GM12878 (cell line): ENCODE data around the gene WFDC8. TPM values are rescaled to one million over a fixed set of nuclear protein-coding genes. Genes with fewer than 3 reads are reported as not detected.

Experiments
- ATAC-seq: fragments of 200-7000 bp; cut with Tn5 transposase; 3 replicates; pipeline ENCODE4 v1.9.1; 2020; ENCODE audit warnings: mild to moderate bottlenecking, moderate library complexity
- BruUV-seq: library from RNA; stranded (reverse); fragments of 400-500 nt; replicated peaks from 2 replicates; lab custom pipeline; 2021; lab: Mats Ljungman, UMichigan
- CTCF ChIA-PET: fragments of 300-600 bp; sonication (Branson Sonifier 250); formaldehyde crosslinking; extraction: SDS; loops from one replicate; lab custom pipeline; 2021; ENCODE audit warnings: inconsistent platforms; lab: Yijun Ruan, JAX
- POLR2A ChIA-PET: fragments of 350-600 bp; formaldehyde crosslinking; extraction: SDS; loops from one replicate; lab custom pipeline; 2021; ENCODE audit warnings: inconsistent platforms; lab: Charles Lee
- RAD21 ChIA-PET: fragments of 300-600 bp; sonication (Branson Sonifier 250); formaldehyde crosslinking; loops from one replicate; lab custom pipeline; 2023; ENCODE audit warnings: antibody characterized with exemption; ENCODE audit not compliant: unreplicated experiment; lab: Charles Lee
- SMC1A ChIA-PET: fragments of 300-600 bp; sonication (Branson Sonifier 250); formaldehyde crosslinking; loops from one replicate; lab custom pipeline; 2023; ENCODE audit not compliant: unreplicated experiment, uncharacterized antibody; lab: Charles Lee
- DNase-seq: peaks from one replicate; pipeline ENCODE4 v3.0.0-alpha.2; 2011; ENCODE audit warnings: low read depth, low spot score
- FAIRE-seq: peaks from 3 replicates; lab custom pipeline; 2011; peaks lifted over from hg19 to GRCh38; lab: Jason Lieb, UNC
- H2AFZ ChIP-seq: 2 replicates; pipeline ENCODE4 v1.6.0; 2011; ENCODE audit warnings: low read depth, low read length, control low read depth; ENCODE audit not compliant: control insufficient read depth
- H3K27ac ChIP-seq: 2 replicates; pipeline ENCODE4 v1.5.1; 2011; ENCODE audit warnings: control low read depth; ENCODE audit not compliant: control insufficient read depth, insufficient read depth
- H3K27me3 ChIP-seq, 2 experiments: replicated peaks in 1 of 2; 2 replicates each; pipeline versions ENCODE4 v1.6.0 to v1.6.1; 2011; ENCODE audit warnings: low read length in 1 of 2; ENCODE audit not compliant: control insufficient read depth in 2 of 2, insufficient read depth in 2 of 2
- H3K36me3 ChIP-seq, 2 experiments: 2 replicates each; pipeline ENCODE4 v1.5.1; 2011; ENCODE audit warnings: low read length in 1 of 2; ENCODE audit not compliant: control insufficient read depth in 2 of 2, insufficient read depth in 2 of 2
- H3K4me1 ChIP-seq: 2 replicates; pipeline ENCODE4 v1.6.1; 2011; ENCODE audit warnings: mild to moderate bottlenecking, low read length, moderate library complexity, mixed read lengths; ENCODE audit not compliant: control insufficient read depth, insufficient read depth
- H3K4me2 ChIP-seq: 2 replicates; pipeline ENCODE4 v1.6.0; 2011; ENCODE audit warnings: control low read depth; ENCODE audit not compliant: control insufficient read depth, insufficient read depth
- H3K4me3 ChIP-seq: fragments of 200-600 bp; sonication (generic); 2 replicates; pipeline ENCODE4 v1.5.1; 2016
- H3K79me2 ChIP-seq: 2 replicates; pipeline ENCODE4 v1.6.0; 2011; ENCODE audit warnings: low read length; ENCODE audit not compliant: control insufficient read depth, insufficient read depth
- H3K9ac ChIP-seq: 2 replicates; pipeline ENCODE4 v1.8.0; 2011; ENCODE audit warnings: low read length, control low read depth, mixed read lengths; ENCODE audit not compliant: control insufficient read depth, insufficient read depth
- H3K9me3 ChIP-seq: replicated peaks from 3 replicates; pipeline ENCODE4 v1.5.1; 2011; ENCODE audit warnings: mild to moderate bottlenecking, low read length; ENCODE audit not compliant: control insufficient read depth, insufficient read depth
- H4K20me1 ChIP-seq: 2 replicates; pipeline ENCODE4 v1.6.0; 2011; ENCODE audit not compliant: control insufficient read depth, insufficient read depth
- ELK1 ChIP-seq: IDR thresholded peaks from 2 replicates; pipeline ENCODE4 v1.6.1; 2012; ENCODE audit warnings: low read depth, low read length, improper control_type of control experiment
- FOS ChIP-seq: IDR thresholded peaks from 3 replicates; pipeline ENCODE4 v1.6.1; 2011; ENCODE audit warnings: borderline replicate concordance; ENCODE audit not compliant: insufficient read length; ENCODE audit errors: extremely low read depth
- LARP7 ChIP-seq: fragments of 450-650 bp; IDR thresholded peaks from 2 replicates; pipeline ENCODE4 v1.6.1; 2017; ENCODE audit warnings: mild to moderate bottlenecking
- MTA2 ChIP-seq: fragments of 450-650 bp; IDR thresholded peaks from 2 replicates; pipeline ENCODE4 v1.6.1; 2016; ENCODE audit warnings: low read depth, mild to moderate bottlenecking, moderate library complexity
- NFYA ChIP-seq: IDR thresholded peaks from 2 replicates; pipeline ENCODE4 v1.6.1; 2011; ENCODE audit warnings: low read depth, mild to moderate bottlenecking, low read length, improper control_type of control experiment, borderline replicate concordance
- RAD21 ChIP-seq: IDR thresholded peaks from 2 replicates; pipeline ENCODE4 v1.6.1; 2011; ENCODE audit warnings: mild to moderate bottlenecking, low read depth, low read length, moderate library complexity; ENCODE audit not compliant: insufficient read depth
- RFX5 ChIP-seq: IDR thresholded peaks from 2 replicates; pipeline ENCODE4 v1.6.1; 2011; ENCODE audit warnings: low read depth, low read length, improper control_type of control experiment
- SP1 ChIP-seq: IDR thresholded peaks from one replicate; pipeline ENCODE4 v1.6.1; 2011; ENCODE audit warnings: low read depth, low read length
- USF1 ChIP-seq: IDR thresholded peaks from 2 replicates; pipeline ENCODE4 v1.6.1; 2011; ENCODE audit warnings: borderline replicate concordance, low read depth, mild to moderate bottlenecking, moderate library complexity, mixed read lengths, low read length; ENCODE audit not compliant: insufficient read depth; ENCODE audit errors: extremely low read length
- YY1 ChIP-seq: IDR thresholded peaks from 2 replicates; pipeline ENCODE4 v1.6.1; 2011; ENCODE audit warnings: low read depth, mild to moderate bottlenecking, low read length
- ZNF217 ChIP-seq: fragments of 450-650 bp; IDR thresholded peaks from 2 replicates; pipeline ENCODE4 v1.6.1; 2017; ENCODE audit warnings: antibody characterized with exemption, mild to moderate bottlenecking
- WGBS: methylation state at CpG from one replicate; pipeline ENCODE4 v1.1.6; 2016; ENCODE audit warnings: low lambda C conversion rate; ENCODE audit not compliant: insufficient replicate concordance, insufficient coverage; ENCODE audit errors: missing lambda C conversion rate; 5-methylcytosine and 5-hydroxymethylcytosine counted together
- in situ Hi-C: fragments of 300-500 bp; cut with MboI; formaldehyde crosslinking; loops from 9 replicates; pipeline ENCODE4 v1.14.3; 2018; ENCODE audit warnings: mixed read lengths
- intact Hi-C: fragments of 100-400 bp; cut with micrococcal nuclease; formaldehyde crosslinking; loops from one replicate; pipeline ENCODE4 v1.14.2; 2022; ENCODE audit not compliant: unreplicated experiment
- polyA plus RNA-seq, 11 experiments: library from polyadenylated mRNA; depleted of rRNA in 4 of 11; unstranded in 6 of 11; stranded (reverse) in 5 of 11; fragments of >200 nt; fragmentation: Nextera tagmentation in 4 of 11; fragmentation: Illumina TruSeq in 1 of 11; extraction: Ambion mirVana in 4 of 11; extraction: Trizol in 1 of 11; gene quantifications; 1 replicate in 1 of 11; 2 replicates in 10 of 11; pipeline versions ENCODE4 v1.2.1 to v1.2.3, GENCODE V29; 2011 to 2016; ENCODE audit warnings: inconsistent platforms in 2 of 11, missing spikeins in 2 of 11, low read depth in 1 of 11
- total RNA-seq, 4 experiments: library from RNA; depleted of rRNA in 3 of 4; stranded (reverse); fragments of >200 nt in 3 of 4; fragmentation: Illumina TruSeq in 1 of 4; extraction: Trizol in 1 of 4; gene quantifications; 2 replicates each; pipeline versions ENCODE4 v1.2.1 to v1.2.3, GENCODE V29; 2013 to 2021
- TF ChIP-seq, protein P1 (sequence below): fragments of 450-650 bp; IDR thresholded peaks from 2 replicates; pipeline ENCODE4 v1.6.1; 2018; ENCODE audit warnings: borderline replicate concordance, mild to moderate bottlenecking; ENCODE audit not compliant: partially characterized antibody
- TF ChIP-seq, protein P2 (sequence below): fragments of 450-650 bp; IDR thresholded peaks from 2 replicates; pipeline ENCODE4 v1.6.1; 2017; ENCODE audit warnings: mild to moderate bottlenecking, moderate library complexity
- TF ChIP-seq, protein P3 (sequence below): fragments of 150-350 bp; IDR thresholded peaks from 2 replicates; pipeline ENCODE4 v1.6.1; 2014; ENCODE audit warnings: mild to moderate bottlenecking, low read depth, low read length

Gene WFDC8
- total and polyA plus RNA-seq, 10 of the 15 experiments (the other 5 are each of a cell fraction or from before 2014, with no cell fraction given), result not detected

DNA sequence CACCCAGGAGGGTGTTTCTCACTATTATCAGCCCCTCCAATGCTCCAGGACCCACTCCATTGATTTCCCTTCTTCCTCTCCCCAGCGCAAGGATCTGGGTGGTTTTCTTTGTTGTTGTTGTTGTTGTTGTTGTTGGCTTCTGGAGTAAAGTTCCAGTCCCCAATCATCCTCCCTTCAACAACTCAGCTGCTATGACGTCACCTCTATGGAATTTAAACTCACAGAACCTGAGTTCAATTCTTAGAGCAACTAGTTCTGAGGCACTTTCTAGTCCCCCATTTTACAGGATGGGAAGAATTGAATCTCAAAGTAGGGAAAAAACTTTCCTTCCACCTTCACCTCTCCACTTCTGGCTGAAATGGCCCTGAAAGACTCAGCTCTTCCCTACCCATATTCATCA is 9.7 kb upstream of the WFDC8 start:
- Histone ChIP-seq H3K9ac (no peak overlapping the region), H3K79me2 (no peaks in the 10 kb centered on the region), H4K20me1 (no peaks in the 10 kb centered on the region), H3K27me3 (no peaks in the 10 kb centered on the region; a peak in 2 of 4 replicates), H3K9me3 (no peaks in the 10 kb centered on the region), H3K4me2 (no peak overlapping the region), H3K27ac (no peak overlapping the region), H3K36me3 (no peaks in the 10 kb centered on the region), H2AFZ (no peak overlapping the region), H3K4me1 (no peaks in the 10 kb centered on the region), H3K4me3 (no peak overlapping the region)
- 0% methylated on average over 1 of the region's 2 CpGs for WGBS
- POLR2A ChIA-PET, result no interaction called here
- no TSS peak for BruUV-seq
- DNase-seq (no peak), FAIRE-seq (no peak), ATAC-seq (no peak)
- intact Hi-C loops, result no loop called here
- CTCF ChIA-PET, result interaction anchor here (1.4 kb wide), 2 partner anchors 29 to 182 kb away, joined by 3 to 8 read pairs; no protein-coding TSS in a partner anchor
- in situ Hi-C loops, result no loop called here
- RAD21 ChIA-PET, result no interaction called here
- SMC1A ChIA-PET, result no interaction called here
- TF ChIP-seq MTA2 (no peak), RFX5 (no peak), ZNF217 (no peak), LARP7 (no peak), USF1 (no peak), ELK1 (no peak), NFYA (no peak), RAD21 (no peak), YY1 (no peak), SP1 (no peak), FOS (no peak)
- TF ChIP-seq, protein P1, sequence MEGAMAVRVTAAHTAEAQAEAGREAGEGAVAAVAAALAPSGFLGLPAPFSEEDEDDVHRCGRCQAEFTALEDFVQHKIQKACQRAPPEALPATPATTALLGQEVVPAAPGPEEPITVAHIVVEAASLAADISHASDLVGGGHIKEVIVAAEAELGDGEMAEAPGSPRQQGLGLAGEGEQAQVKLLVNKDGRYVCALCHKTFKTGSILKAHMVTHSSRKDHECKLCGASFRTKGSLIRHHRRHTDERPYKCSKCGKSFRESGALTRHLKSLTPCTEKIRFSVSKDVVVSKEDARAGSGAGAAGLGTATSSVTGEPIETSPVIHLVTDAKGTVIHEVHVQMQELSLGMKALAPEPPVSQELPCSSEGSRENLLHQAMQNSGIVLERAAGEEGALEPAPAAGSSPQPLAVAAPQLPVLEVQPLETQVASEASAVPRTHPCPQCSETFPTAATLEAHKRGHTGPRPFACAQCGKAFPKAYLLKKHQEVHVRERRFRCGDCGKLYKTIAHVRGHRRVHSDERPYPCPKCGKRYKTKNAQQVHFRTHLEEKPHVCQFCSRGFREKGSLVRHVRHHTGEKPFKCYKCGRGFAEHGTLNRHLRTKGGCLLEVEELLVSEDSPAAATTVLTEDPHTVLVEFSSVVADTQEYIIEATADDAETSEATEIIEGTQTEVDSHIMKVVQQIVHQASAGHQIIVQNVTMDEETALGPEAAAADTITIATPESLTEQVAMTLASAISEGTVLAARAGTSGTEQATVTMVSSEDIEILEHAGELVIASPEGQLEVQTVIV, result no peak
- TF ChIP-seq, protein P2, sequence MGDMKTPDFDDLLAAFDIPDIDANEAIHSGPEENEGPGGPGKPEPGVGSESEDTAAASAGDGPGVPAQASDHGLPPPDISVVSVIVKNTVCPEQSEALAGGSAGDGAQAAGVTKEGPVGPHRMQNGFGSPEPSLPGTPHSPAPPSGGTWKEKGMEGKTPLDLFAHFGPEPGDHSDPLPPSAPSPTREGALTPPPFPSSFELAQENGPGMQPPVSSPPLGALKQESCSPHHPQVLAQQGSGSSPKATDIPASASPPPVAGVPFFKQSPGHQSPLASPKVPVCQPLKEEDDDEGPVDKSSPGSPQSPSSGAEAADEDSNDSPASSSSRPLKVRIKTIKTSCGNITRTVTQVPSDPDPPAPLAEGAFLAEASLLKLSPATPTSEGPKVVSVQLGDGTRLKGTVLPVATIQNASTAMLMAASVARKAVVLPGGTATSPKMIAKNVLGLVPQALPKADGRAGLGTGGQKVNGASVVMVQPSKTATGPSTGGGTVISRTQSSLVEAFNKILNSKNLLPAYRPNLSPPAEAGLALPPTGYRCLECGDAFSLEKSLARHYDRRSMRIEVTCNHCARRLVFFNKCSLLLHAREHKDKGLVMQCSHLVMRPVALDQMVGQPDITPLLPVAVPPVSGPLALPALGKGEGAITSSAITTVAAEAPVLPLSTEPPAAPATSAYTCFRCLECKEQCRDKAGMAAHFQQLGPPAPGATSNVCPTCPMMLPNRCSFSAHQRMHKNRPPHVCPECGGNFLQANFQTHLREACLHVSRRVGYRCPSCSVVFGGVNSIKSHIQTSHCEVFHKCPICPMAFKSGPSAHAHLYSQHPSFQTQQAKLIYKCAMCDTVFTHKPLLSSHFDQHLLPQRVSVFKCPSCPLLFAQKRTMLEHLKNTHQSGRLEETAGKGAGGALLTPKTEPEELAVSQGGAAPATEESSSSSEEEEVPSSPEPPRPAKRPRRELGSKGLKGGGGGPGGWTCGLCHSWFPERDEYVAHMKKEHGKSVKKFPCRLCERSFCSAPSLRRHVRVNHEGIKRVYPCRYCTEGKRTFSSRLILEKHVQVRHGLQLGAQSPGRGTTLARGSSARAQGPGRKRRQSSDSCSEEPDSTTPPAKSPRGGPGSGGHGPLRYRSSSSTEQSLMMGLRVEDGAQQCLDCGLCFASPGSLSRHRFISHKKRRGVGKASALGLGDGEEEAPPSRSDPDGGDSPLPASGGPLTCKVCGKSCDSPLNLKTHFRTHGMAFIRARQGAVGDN, result no peak
- TF ChIP-seq, protein P3, sequence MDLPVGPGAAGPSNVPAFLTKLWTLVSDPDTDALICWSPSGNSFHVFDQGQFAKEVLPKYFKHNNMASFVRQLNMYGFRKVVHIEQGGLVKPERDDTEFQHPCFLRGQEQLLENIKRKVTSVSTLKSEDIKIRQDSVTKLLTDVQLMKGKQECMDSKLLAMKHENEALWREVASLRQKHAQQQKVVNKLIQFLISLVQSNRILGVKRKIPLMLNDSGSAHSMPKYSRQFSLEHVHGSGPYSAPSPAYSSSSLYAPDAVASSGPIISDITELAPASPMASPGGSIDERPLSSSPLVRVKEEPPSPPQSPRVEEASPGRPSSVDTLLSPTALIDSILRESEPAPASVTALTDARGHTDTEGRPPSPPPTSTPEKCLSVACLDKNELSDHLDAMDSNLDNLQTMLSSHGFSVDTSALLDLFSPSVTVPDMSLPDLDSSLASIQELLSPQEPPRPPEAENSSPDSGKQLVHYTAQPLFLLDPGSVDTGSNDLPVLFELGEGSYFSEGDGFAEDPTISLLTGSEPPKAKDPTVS, result no peak
